IPS-11a (cell line): ENCODE data around the gene NOP9.

Experiments
- H3K4me3 ChIP-seq: one replicate; pipeline ENCODE4 v1.5.1; 2013; ENCODE audit warnings: low read depth, low read length, control low read depth

Gene NOP9

GRCh38 chr14:24307575-24308341 lies 8.1 kb downstream of the NOP9 start, which contains the start of gene CIDEB:
TSS of gene CIDEB (minus strand) at chr14:24307977. CDS start at chr14:24307858, 119 bp downstream.
- H3K4me3 ChIP-seq: no peak within 1 kb of the TSS

GRCh38 chr14:24308342-24309124 lies 8.9 kb downstream of the NOP9 start:
- no peak overlapping the region for H3K4me3 ChIP-seq

- H3K4me3 ChIP-seq: no peak within 1 kb of the TSS
Measured at GRCh38 chr14:24309538-24310264, 10.1 kb downstream of the NOP9 start, which contains the start of gene LTB4R2. TSS of gene LTB4R2 (plus strand) at chr14:24310140. CDS start at chr14:24310665, 525 bp downstream.

- H3K4me3 ChIP-seq: no peak overlapping the region
Measured at GRCh38 chr14:24310265-24310645, 10.6 kb downstream of the NOP9 start.

- H3K4me3 ChIP-seq: no peak within 1 kb of the TSS
Measured at GRCh38 chr14:24310646-24311604, 11.3 kb downstream of the NOP9 start, which contains the start of gene LTB4R. TSS of gene LTB4R (plus strand) at chr14:24311502. CDS start at chr14:24315652, 4,150 bp downstream.

- H3K4me3 ChIP-seq: no peak overlapping the region
Measured at GRCh38 chr14:24311837-24312615, 12.4 kb downstream of the NOP9 start.

GRCh38 chr14:24312736-24313507 lies 13.3 kb downstream of the NOP9 start:
- no peak overlapping the region for H3K4me3 ChIP-seq

- H3K4me3 ChIP-seq: no peak overlapping the region
Measured at GRCh38 chr14:24313913-24314312, 14.3 kb downstream of the NOP9 start.

GRCh38 chr14:24314377-24315193 lies 14.9 kb downstream of the NOP9 start:
- H3K4me3 ChIP-seq: no peak overlapping the region

GRCh38 chr14:24315243-24315806 lies 15.7 kb downstream of the NOP9 start:
- no peak overlapping the region for H3K4me3 ChIP-seq

- no peak overlapping the region for H3K4me3 ChIP-seq
Measured at GRCh38 chr14:24315807-24316596, 16.4 kb downstream of the NOP9 start.

- no peak overlapping the region for H3K4me3 ChIP-seq
Measured at GRCh38 chr14:24316597-24316950, 16.9 kb downstream of the NOP9 start.

- no peak overlapping the region for H3K4me3 ChIP-seq
Measured at GRCh38 chr14:24317141-24317928, 17.7 kb downstream of the NOP9 start.

GRCh38 chr14:24321212-24321975 lies 21.7 kb downstream of the NOP9 start:
- no peak overlapping the region for H3K4me3 ChIP-seq

GRCh38 chr14:24322672-24323071 lies 23.0 kb downstream of the NOP9 start:
- no peak overlapping the region for H3K4me3 ChIP-seq
